Osteoblast (primary cell): ENCODE data around the gene COL8A2. TPM values are rescaled to one million over a fixed set of nuclear protein-coding genes. Genes with fewer than 3 reads are reported as not detected.

Experiments used
- DNase-seq: peaks from one replicate; pipeline ENCODE4 v3.0.0; 2011; ENCODE audit warnings: low spot score, mixed read lengths; ENCODE audit not compliant: insufficient read length; ENCODE audit errors: missing footprints
- H2AFZ ChIP-seq: 2 replicates; pipeline ENCODE4 v1.6.0; 2011; ENCODE audit warnings: mild to moderate bottlenecking, low read length
- H3K27ac ChIP-seq: 2 replicates; pipeline ENCODE4 v1.5.1; 2011; ENCODE audit warnings: mild to moderate bottlenecking, low read depth, low read length, moderate library complexity
- H3K27me3 ChIP-seq: 2 replicates; pipeline ENCODE4 v1.6.0; 2012; ENCODE audit warnings: mild to moderate bottlenecking, control low read depth, inconsistent platforms, low read length, moderate library complexity; ENCODE audit not compliant: insufficient read depth
- H3K36me3 ChIP-seq: 2 replicates; pipeline ENCODE4 v1.5.1; 2011; ENCODE audit warnings: mild to moderate bottlenecking, low read length, control low read depth, moderate library complexity; ENCODE audit not compliant: insufficient read depth
- H3K4me1 ChIP-seq: 2 replicates; pipeline ENCODE4 v1.5.1; 2011; ENCODE audit warnings: mild to moderate bottlenecking, low read length, control low read depth, moderate library complexity; ENCODE audit not compliant: insufficient read depth
- H3K4me2 ChIP-seq: 2 replicates; pipeline ENCODE4 v1.6.0; 2011; ENCODE audit warnings: mild to moderate bottlenecking, low read length; ENCODE audit not compliant: insufficient read depth
- H3K4me3 ChIP-seq: fragments of 200-600 bp; sonication (generic); 3 replicates; pipeline ENCODE4 v1.5.1; 2012; ENCODE audit warnings: mild to moderate bottlenecking, low read length, inconsistent platforms; ENCODE audit not compliant: insufficient read depth
- H3K79me2 ChIP-seq: 2 replicates; pipeline ENCODE4 v1.6.0; 2012; ENCODE audit warnings: mild to moderate bottlenecking, low read length, control low read depth, inconsistent platforms; ENCODE audit not compliant: insufficient read depth
- H3K9me3 ChIP-seq: 2 replicates; pipeline ENCODE4 v1.5.1; 2011; ENCODE audit warnings: low read depth, low read length, control low read depth
- H4K20me1 ChIP-seq: 2 replicates; pipeline ENCODE4 v1.6.0; 2012; ENCODE audit warnings: mild to moderate bottlenecking, low read length, control low read depth; ENCODE audit not compliant: insufficient read depth
- total RNA-seq: library from RNA; depleted of rRNA; stranded (reverse); fragments of >200 nt; gene quantifications from 2 replicates; pipeline ENCODE4 v1.2.3, GENCODE V29; 2012
- TF ChIP-seq, protein P1 (sequence below): IDR thresholded peaks from 2 replicates; pipeline ENCODE4 v1.5.1; 2011; ENCODE audit warnings: mild to moderate bottlenecking, low read depth, low read length, moderate library complexity; ENCODE audit errors: extremely low read depth

The COL8A2 gene
- total RNA-seq, 1 donor: 15.2 TPM

DNA sequence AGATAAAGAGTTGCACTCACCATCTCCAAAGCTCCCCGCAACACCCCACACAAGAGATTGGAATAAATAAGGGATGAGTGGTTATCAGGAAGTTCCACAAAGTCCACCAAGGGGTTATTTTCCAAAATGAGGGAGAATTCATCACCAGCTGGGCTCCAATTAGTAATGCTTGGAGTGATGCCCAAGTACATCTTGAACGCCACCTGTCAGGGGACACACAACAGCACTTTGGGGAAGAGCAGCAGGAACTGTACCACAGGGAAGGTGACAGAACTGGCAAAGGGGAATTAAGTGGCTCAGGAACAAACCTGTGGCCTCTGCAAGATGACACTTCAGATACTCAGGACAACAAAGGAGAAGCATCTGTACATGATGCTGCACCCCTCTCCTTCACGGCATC lies 12.8 kb upstream of the COL8A2 start:
- Histone ChIP-seq H3K9me3 (no peaks in the 10 kb centered on the region), H4K20me1 (peaks cover 16% of the 10 kb centered on the region), H3K4me3 (no peak overlapping the region), H3K4me2 (no peak overlapping the region), H3K27me3 (no peaks in the 10 kb centered on the region), H3K27ac (peak overlapping the region; percentile 89), H3K4me1 (peaks cover 62% of the 10 kb centered on the region), H3K79me2 (peaks cover 52% of the 10 kb centered on the region), H3K36me3 (peaks cover 25% of the 10 kb centered on the region), H2AFZ (no peak overlapping the region)
- TF ChIP-seq, protein P1, sequence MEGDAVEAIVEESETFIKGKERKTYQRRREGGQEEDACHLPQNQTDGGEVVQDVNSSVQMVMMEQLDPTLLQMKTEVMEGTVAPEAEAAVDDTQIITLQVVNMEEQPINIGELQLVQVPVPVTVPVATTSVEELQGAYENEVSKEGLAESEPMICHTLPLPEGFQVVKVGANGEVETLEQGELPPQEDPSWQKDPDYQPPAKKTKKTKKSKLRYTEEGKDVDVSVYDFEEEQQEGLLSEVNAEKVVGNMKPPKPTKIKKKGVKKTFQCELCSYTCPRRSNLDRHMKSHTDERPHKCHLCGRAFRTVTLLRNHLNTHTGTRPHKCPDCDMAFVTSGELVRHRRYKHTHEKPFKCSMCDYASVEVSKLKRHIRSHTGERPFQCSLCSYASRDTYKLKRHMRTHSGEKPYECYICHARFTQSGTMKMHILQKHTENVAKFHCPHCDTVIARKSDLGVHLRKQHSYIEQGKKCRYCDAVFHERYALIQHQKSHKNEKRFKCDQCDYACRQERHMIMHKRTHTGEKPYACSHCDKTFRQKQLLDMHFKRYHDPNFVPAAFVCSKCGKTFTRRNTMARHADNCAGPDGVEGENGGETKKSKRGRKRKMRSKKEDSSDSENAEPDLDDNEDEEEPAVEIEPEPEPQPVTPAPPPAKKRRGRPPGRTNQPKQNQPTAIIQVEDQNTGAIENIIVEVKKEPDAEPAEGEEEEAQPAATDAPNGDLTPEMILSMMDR: no peak
- DNase-seq: no peak

DNA sequence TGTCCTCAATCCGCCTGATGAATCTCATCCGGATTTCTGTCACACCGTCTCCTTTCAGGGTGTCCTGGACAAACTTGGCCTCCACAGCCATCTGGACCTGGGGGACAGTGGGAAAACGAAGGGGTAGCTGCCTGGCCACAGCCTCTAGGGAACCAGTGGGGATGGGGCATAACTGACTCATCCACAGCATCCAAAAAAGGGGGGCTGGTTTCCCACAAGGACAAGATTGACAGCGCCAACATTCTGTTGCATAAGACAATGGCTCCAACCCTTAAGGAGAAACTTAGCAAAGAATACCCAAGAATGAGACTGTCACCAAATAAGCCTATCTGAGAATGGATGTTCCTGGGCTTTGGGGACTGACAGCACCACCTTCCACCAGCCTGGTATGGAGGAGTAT lies 12.2 kb upstream of the COL8A2 start:
- Histone ChIP-seq H3K4me3 (no peak overlapping the region), H3K79me2 (peaks cover 46% of the 10 kb centered on the region), H2AFZ (no peak overlapping the region), H3K27me3 (no peaks in the 10 kb centered on the region), H3K9me3 (no peaks in the 10 kb centered on the region), H3K4me1 (peaks cover 62% of the 10 kb centered on the region), H4K20me1 (peaks cover 15% of the 10 kb centered on the region), H3K4me2 (no peak overlapping the region), H3K27ac (peak overlapping the region; percentile 89), H3K36me3 (peaks cover 25% of the 10 kb centered on the region)
- no peak for DNase-seq
- TF ChIP-seq, protein P1: no peak

DNA sequence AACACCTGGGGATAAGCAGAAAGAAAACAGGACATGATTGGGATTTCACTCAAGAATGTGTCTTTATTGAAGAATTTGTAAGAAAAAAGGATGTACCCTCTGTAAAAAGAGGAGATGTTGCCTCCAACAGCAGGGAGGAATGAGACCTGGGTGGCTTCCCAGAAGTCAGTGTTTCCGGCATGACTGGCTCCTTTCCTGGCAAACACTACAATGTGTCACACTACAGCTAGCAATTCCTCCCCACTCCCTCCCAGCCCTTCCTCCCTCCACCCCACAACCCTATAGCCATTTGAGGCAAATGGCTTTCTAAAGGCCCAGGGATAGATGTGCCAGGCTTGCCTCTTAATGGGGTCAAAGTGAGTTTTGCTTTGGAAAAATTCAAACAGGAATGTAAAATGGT lies 11.5 kb upstream of the COL8A2 start:
- Histone ChIP-seq H3K4me1 (peaks cover 59% of the 10 kb centered on the region), H2AFZ (no peak overlapping the region), H3K4me3 (no peak overlapping the region), H3K27ac (peak overlapping the region; percentile 89), H3K9me3 (no peaks in the 10 kb centered on the region), H3K36me3 (peaks cover 25% of the 10 kb centered on the region), H3K27me3 (no peaks in the 10 kb centered on the region), H4K20me1 (peaks cover 12% of the 10 kb centered on the region), H3K4me2 (peak overlapping the region; percentile 39), H3K79me2 (peaks cover 40% of the 10 kb centered on the region)
- TF ChIP-seq, protein P1: no peak
- DNase-seq: peak; percentile 96

DNA sequence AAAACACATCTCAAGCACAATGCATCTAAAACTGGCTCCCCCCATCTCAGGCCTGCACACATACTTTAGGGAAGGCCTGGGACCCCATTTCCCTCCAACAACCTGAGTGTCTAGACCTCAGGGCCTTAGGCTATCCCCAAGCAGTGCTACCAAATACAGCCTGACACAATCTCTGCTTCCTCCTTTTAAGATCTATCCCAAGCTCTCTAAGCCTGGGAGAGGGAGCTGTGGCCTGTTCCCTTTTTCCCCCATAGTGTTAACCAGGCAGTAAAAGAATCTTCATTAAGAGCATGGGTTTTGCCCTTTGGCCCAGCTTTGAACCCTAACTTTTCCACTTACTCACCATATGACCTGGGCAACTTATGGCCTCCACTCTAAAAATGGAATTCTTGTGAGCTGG lies 10.8 kb upstream of the COL8A2 start:
- H3K27ac ChIP-seq: peak overlapping the region; percentile 89
- DNase-seq: no peak
- no peak overlapping the region for H2AFZ ChIP-seq
- H3K4me2 ChIP-seq: peak overlapping the region; percentile 39
- peaks cover 6% of the 10 kb centered on the region for H4K20me1 ChIP-seq
- no peaks in the 10 kb centered on the region for H3K9me3 ChIP-seq
- TF ChIP-seq, protein P1: no peak
- no peaks in the 10 kb centered on the region for H3K27me3 ChIP-seq
- no peak overlapping the region for H3K4me3 ChIP-seq
- peaks cover 34% of the 10 kb centered on the region for H3K79me2 ChIP-seq
- H3K4me1 ChIP-seq: peaks cover 59% of the 10 kb centered on the region
- peaks cover 25% of the 10 kb centered on the region for H3K36me3 ChIP-seq
